HCT116 (cell line): ENCODE results near the gene COL5A1.

Experiments
- EGR1 ChIP-seq: IDR thresholded peaks from 2 replicates; pipeline ENCODE4 v1.6.1; 2012; ENCODE audit warnings: low read depth
- FOSL1 ChIP-seq: IDR thresholded peaks from 2 replicates; pipeline ENCODE4 v1.6.1; 2012; ENCODE audit warnings: low read depth
- POLR2A ChIP-seq: IDR thresholded peaks from 2 replicates; pipeline ENCODE4 v1.7.0; 2011; ENCODE audit warnings: borderline replicate concordance; ENCODE audit not compliant: insufficient read depth, insufficient read length; ENCODE audit errors: extremely low read depth
- POLR2AphosphoS5 ChIP-seq: IDR thresholded peaks from 2 replicates; pipeline ENCODE4 v1.6.1; 2011; ENCODE audit warnings: mild to moderate bottlenecking, low read depth, low read length, moderate library complexity
- YY1 ChIP-seq: IDR thresholded peaks from 2 replicates; pipeline ENCODE4 v1.6.1; 2011; ENCODE audit warnings: low read length, low read depth, moderate library complexity, mild to moderate bottlenecking; ENCODE audit not compliant: insufficient replicate concordance; ENCODE audit errors: extremely low read depth
- TF ChIP-seq, protein P1 (sequence below): IDR thresholded peaks from 2 replicates; pipeline ENCODE4 v1.6.1; 2012; ENCODE audit warnings: low read depth
- TF ChIP-seq, protein P2 (sequence below), 3 experiments: fragments of 200-600 bp in 1 of 3; sonication (generic) in 1 of 3; IDR thresholded peaks in 2 of 3; conservative IDR thresholded peaks in 1 of 3; 2 replicates each; pipeline ENCODE4 v1.5.1; 2012 to 2017; ENCODE audit warnings: low read depth in 2 of 3, low read length in 2 of 3, antibody characterized with exemption in 1 of 3, borderline replicate concordance in 1 of 3, control low read depth in 1 of 3, mild to moderate bottlenecking in 1 of 3, mixed read lengths in 1 of 3, mixed run types in 1 of 3, moderate library complexity in 1 of 3; ENCODE audit not compliant: insufficient read depth in 1 of 3

DNA sequence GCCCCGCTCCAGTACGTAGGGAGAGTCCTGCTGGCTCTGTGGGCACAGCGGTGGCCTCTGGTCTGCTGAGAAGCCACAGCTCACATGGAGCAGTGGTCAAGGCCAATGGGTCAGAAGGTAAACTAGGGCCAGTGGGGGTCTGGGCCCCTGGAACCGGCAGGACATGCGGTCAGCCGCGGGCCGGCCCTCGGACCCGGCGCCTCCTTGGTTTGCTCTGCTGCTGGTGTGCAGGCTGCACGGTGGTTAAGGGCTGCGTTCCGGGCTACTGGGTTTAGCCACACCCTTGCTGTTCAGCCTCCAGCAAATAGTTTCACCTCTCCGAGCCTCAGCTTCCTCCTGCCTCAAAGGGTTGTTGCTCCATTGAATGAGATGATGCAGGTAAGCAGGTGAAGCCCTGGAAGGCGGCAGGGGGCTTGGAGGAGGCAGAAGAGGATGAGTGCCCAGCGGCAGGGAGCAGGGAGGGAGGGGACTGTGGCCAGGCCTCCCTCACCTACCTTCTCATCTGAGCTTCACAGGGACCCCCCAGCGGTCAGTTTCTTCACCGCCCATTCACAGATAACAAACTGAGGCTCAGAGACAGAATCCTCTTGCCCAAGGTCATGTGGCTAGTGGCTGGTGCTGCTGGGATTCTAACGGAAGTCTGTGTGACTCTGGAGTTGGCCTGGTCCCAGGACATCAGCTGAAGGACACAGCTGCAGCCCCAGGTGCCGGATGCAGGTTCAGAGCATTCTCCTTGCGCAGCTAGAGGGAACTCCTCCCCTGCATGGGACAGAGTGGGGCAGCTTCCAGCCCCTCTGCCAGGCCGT, 3.7 kb upstream of the COL5A1 start:
- TF ChIP-seq FOSL1, result no peak
- no peak for TF ChIP-seq POLR2AphosphoS5
- TF ChIP-seq, protein P1, sequence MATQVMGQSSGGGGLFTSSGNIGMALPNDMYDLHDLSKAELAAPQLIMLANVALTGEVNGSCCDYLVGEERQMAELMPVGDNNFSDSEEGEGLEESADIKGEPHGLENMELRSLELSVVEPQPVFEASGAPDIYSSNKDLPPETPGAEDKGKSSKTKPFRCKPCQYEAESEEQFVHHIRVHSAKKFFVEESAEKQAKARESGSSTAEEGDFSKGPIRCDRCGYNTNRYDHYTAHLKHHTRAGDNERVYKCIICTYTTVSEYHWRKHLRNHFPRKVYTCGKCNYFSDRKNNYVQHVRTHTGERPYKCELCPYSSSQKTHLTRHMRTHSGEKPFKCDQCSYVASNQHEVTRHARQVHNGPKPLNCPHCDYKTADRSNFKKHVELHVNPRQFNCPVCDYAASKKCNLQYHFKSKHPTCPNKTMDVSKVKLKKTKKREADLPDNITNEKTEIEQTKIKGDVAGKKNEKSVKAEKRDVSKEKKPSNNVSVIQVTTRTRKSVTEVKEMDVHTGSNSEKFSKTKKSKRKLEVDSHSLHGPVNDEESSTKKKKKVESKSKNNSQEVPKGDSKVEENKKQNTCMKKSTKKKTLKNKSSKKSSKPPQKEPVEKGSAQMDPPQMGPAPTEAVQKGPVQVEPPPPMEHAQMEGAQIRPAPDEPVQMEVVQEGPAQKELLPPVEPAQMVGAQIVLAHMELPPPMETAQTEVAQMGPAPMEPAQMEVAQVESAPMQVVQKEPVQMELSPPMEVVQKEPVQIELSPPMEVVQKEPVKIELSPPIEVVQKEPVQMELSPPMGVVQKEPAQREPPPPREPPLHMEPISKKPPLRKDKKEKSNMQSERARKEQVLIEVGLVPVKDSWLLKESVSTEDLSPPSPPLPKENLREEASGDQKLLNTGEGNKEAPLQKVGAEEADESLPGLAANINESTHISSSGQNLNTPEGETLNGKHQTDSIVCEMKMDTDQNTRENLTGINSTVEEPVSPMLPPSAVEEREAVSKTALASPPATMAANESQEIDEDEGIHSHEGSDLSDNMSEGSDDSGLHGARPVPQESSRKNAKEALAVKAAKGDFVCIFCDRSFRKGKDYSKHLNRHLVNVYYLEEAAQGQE, result no peak
- TF ChIP-seq, protein P2, sequence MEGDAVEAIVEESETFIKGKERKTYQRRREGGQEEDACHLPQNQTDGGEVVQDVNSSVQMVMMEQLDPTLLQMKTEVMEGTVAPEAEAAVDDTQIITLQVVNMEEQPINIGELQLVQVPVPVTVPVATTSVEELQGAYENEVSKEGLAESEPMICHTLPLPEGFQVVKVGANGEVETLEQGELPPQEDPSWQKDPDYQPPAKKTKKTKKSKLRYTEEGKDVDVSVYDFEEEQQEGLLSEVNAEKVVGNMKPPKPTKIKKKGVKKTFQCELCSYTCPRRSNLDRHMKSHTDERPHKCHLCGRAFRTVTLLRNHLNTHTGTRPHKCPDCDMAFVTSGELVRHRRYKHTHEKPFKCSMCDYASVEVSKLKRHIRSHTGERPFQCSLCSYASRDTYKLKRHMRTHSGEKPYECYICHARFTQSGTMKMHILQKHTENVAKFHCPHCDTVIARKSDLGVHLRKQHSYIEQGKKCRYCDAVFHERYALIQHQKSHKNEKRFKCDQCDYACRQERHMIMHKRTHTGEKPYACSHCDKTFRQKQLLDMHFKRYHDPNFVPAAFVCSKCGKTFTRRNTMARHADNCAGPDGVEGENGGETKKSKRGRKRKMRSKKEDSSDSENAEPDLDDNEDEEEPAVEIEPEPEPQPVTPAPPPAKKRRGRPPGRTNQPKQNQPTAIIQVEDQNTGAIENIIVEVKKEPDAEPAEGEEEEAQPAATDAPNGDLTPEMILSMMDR (IDR thresholded peaks at IDR 0.05 in 2 of 3, conservative IDR thresholded peaks at IDR 0.05 in 1 of 3; ENCODE audit: borderline replicate concordance in 1 of 3, insufficient read depth in 1 of 3, low read depth in 2 of 3, low read length in 2 of 3), result no peak
- no peak for TF ChIP-seq EGR1
- TF ChIP-seq POLR2A, result no peak
- TF ChIP-seq YY1, result no peak
